Erythroblast (primary cell): ENCODE measurements around the gene DYNC1LI2.

Source experiments
- DNase-seq, 2 experiments: peaks; one replicate each; lab custom pipeline; 2025; lab: John Stamatoyannopoulos, UW
- GATA1 ChIP-seq: IDR thresholded peaks from 2 replicates; pipeline ENCODE4 v1.6.1; 2011; ENCODE audit warnings: low read depth, mild to moderate bottlenecking, control low read depth, low read length, moderate library complexity
- POLR2A ChIP-seq: IDR thresholded peaks from 2 replicates; pipeline ENCODE4 v1.6.1; 2011; ENCODE audit warnings: mild to moderate bottlenecking, low read length

Gene DYNC1LI2

DNA sequence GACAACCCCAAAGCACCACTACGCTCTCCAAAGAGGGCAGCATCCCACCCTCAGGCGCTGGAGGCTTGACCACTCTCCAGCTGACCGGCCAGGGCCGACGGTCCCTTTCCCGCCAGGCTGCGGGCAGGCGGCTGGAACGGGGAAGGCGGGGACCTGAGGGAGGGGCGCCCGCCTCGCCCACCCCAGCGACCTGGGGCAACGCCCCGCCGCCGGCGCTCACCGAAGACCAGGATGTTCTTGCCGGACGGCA lies 431 bp downstream of the DYNC1LI2 start:
- DNase-seq, result peak; percentile 66 to 70

DNA sequence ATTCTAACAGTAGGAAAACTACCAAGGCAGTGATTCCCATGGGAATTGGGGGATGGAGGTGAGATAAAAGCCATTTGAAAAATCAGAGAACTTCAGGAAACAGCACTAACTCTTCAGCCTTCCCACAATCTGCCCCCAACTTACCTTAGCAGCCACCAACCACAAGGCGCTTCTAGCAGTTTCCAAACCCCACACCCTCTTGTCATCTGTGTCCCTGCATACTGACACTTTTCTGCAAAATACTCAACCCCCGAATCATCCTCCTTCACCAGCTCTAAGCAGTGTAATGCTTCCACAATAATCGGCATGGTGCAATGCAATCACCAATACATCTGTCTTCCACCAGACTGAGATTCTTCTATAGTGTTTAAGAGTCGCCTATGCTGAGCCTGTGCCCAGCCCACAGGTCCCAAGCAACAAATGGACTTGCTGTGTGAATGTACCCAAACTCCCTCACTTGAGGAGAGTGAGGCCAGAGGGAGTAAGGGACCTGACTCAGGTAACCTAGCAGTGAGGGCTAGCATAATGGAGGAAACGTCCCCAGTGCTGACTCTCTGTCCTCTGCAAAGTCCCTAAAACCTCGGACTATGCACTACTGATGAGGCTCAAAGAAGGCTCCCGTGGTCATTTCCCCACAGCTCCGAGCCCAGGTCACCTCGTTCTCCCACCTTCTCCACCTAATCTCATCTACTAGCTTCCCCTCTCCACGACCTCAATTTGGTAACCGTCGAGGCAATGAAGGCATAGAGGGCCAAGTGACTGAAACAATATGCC lies 943 bp downstream of the DYNC1LI2 start:
- peak; percentile 37 to 50 for DNase-seq
- TF ChIP-seq POLR2A (no peak), GATA1 (no peak)

More for the DNA sequence above, 431 bp downstream of the DYNC1LI2 start:
- TF ChIP-seq GATA1 (no peak), POLR2A (no peak)

DNA sequence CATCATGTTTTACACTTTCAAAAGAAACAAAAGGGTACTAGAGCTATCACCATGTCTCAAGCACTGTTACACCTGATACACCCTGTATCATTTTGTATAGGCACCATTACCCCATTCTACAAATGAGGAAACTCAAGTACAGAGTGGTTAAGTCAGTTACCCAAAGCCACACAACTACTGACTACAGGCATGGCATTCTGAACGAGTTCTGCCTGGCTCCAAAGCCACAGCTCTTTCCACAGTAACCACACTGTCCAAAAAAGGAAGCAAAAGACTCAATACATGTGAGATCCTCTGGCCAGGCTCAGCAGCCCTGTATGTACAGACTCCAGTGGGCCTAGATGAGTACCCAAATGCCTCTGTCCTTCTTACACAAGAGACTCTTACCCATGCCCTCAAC lies 4.7 kb downstream of the DYNC1LI2 start:
- no peak for TF ChIP-seq GATA1
- no peak for TF ChIP-seq POLR2A
- DNase-seq, result no peak

DNA sequence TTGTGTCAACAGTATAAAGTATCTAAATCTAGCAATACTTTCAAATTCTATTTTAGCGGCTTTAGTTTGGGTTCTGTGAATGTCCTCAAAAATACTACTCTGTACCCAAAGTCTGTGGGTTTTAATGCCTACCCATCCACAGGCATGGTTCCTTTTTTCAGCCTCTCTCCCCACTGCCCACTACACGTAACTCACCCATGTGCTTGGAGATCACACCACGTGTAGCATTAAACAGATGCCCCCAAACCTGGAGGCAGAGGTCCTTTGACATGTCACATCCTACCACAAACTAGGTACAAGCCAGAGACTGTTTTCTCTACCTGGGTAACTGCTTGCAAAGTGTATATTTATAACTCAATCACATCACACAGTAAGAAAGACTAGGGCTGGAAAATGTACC lies 5.4 kb downstream of the DYNC1LI2 start:
- no peak for TF ChIP-seq POLR2A
- no peak for TF ChIP-seq GATA1
- no peak for DNase-seq

DNA sequence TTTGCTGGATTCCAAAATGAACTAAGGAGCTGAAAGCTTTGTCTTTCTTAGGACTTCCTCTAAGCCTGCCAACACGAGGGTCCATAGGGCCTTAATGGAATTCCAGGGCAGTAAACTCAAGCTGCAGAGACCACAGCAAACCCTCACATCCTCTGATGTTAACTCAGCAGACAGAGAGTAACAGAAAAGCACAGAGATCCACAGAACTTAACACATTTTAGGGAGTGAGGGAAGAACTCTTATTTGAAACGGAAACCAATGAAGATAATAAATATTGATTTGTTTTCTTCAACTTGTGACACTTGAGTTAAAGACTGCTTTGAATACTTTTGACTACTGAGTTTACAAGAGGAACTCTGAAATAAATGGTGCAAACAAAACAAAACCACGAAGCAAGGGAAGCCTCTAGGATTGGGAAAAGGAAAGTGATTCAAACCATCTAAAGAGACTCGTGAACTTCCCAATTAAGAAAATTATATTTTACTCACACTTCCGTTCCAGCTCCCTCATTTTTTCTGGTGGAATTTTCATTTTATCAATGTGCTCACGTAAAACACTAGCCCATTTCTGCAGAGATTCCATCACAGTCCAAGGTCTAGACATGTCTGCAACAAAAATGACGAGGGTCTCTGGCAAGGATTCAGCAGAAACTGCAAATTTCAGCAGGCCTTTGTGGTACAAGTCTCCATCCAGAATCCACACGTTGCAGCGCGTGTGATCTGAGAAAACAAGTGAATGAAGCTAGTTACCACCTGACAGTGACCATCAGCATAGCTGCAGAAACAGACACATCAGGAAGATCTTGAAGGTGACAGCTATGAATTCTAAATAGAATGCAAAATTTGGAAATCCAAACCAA lies 9.2 kb downstream of the DYNC1LI2 start:
- TF ChIP-seq POLR2A, result no peak
- peak in 1 of 2 experiments; percentile 63 for DNase-seq

DNA sequence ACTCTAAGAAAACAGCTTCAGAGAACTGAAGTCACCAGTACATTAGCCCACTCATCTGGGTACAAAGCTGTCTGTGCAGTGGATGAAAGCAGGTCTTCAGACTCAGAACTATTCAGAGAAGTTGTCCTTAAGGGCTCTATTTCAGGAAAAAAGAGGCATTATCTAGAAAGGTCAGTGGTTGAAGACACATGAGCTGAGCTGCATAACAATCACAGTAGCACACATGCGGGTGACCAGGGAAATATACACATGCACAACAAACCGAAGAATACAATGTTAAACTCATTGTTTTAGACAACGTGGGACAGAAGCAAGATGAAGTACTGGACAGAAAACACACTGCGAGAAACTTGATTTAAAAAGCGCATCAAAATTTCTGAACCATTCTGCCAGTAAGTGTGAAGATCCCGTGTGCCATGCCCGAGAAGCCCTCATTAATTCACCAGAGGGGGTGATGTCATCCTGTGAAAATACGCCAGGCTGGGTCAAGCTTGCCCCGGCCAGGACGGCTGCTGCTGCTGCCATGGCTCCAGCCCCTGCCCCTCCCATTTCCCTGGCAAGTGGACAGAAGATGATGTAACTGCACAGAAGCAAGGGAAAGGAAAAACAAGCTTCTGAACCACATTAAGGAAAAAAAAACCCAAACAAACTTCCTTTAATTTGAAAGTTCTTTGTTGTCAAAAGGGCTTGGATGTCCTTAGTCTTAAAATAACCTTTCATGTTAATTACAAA lies 10.1 kb downstream of the DYNC1LI2 start:
- TF ChIP-seq GATA1 (no peak), POLR2A (no peak)
- DNase-seq, result peak; percentile 73 to 90

DNA sequence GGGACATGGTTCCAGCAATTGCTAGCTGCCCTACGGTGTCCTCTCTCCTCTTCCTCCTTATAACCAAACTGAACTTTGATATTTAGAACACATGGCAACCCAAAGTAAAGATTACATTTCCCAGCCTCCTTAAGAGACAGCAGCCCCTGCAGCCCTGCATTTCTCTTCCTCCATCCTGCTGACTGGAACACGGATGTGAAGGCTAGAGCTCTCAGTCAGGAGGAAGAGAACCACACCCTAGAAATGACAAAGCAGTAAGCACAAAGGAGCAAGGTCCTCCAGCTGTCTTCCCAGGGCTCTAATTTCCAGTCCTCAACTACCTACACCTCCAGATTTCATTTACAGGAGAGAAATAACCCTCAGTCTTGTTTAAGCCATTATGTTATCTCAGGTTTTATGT lies 10.9 kb downstream of the DYNC1LI2 start:
- no peak for TF ChIP-seq POLR2A
- TF ChIP-seq GATA1, result no peak
- DNase-seq, result peak; percentile 15 to 48

DNA sequence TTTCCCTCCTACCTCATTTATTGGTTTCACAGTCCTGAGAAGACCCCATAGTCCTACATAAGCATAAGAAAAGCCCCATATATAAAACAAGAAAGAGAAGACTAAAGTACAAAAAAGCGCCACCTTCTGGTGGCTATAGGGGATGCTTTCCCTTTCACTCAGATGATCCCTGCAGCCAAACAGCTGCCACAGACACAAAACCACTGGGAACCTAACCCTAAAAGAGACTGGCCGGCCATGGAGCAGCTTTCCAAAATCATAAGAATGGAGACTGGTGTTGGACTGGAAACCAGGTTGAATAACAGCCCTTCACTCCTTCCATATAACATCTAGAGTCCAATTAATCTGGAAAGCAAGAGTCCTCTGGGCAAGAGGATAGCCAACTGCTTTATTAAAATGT lies 11.4 kb downstream of the DYNC1LI2 start:
- TF ChIP-seq GATA1 (no peak), POLR2A (no peak)
- peak; percentile 54 to 67 for DNase-seq

DNA sequence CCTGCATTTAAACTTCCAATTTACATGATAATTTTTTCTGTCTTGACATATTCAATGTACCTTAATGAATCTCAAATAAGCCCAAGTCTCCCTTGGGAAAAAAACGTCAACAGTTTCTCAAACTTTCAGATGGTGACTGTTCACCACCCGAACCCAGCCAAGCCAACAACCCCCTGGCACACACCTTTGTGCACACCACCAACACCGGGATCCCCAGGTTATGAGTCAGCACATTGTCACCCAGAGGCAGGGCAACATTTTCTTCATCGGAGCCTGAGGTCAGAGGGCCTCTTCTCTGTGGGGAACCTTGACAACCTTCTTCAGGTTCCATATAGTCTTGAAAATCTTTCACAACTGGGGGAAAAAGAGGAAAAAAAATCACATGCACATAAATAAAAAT lies 15.5 kb downstream of the DYNC1LI2 start:
- no peak for TF ChIP-seq POLR2A
- TF ChIP-seq GATA1, result no peak
- no peak for DNase-seq

DNA sequence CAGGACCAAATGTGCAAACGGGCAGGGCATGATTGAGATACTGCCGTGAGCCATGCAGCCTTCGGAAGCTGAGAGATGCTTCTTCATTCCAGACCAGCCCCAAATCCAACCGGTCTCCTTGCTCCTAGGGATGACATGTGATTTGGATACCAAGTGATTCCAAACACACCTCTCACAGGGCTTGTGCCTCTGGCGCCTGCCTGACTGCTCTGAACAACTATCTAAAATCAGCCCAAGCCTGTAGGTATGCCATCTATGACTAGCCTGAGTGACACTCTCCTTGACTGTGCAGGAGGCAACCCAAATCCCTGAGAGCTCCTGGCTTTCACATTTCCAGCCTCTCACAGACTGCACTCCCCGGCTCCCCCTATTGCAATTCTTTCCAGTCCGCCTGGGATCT lies 20.3 kb downstream of the DYNC1LI2 start:
- TF ChIP-seq GATA1 (no peak), POLR2A (no peak)
- DNase-seq, result no peak

DNA sequence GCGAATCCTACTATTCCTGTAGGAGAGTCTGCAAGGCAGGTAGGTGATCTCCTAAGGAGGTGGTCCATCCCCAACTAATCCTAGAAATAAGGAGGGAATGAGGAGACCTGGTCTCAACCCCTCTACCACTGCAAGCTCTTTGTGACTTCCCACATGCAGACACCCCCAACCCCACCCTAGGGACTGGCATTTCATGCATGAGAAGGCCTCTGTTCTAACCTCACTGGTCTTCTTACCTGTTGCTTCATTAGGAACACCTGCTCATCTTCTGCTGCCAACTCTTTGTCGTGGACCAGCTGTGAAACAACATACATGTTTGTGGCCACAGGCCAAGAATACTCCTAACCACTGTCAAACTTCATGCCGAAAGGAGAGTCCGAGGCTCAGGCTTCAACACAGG lies 22.6 kb downstream of the DYNC1LI2 start:
- peak in 1 of 2 experiments; percentile 21 for DNase-seq
- no peak for TF ChIP-seq GATA1
- TF ChIP-seq POLR2A, result no peak

DNA sequence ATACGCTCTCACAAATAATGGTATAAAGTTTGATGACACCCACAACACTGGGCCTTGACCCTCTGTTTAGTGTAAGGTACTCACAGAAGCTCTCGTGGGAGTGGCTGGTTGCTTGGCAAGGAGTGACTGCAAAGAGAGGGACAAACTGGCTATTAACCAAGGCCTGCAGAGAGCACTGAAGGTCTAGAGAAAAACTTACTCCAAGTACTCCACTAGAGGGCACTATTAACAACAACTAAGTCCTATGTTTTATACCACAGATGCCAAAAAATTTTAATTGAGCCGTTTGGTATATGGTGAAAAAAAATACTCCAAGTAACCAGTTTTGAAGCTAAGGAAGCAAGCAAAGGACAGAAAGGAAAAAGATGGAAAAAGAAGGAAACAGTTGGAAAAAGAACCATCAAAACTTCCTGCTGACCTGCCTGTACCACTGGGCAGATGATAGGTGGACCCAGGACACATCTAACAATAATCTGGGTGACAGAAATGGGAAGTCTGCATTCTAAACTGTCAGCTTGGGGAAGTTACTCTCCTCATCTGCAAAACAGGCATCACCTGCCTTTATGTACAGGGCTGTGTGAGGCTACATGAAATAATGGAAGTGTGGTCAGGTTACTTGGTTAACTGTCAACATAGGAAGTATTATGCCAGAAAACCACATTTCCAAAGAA lies 23.2 kb downstream of the DYNC1LI2 start:
- no peak for TF ChIP-seq GATA1
- DNase-seq, result peak; percentile 69 to 74

DNA sequence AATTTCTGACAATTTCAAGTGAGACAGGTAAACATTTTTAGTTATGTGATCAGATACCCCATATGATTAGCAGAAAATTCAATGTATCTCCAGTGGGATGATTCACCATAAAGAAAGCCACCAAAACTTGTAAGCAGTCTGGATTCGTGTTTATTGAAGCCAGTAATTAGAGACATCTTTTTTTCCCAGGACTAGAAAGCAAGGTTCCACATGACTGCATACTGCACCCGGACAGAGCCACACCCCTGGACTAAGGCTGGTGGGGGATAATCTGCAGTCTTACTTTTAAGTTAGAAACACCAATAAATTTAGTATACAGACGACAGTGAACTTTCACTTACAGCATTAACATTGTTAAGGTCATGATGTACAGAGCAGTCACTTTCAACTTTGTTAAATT lies 30.6 kb downstream of the DYNC1LI2 start:
- DNase-seq, result no peak
- no peak for TF ChIP-seq POLR2A
- TF ChIP-seq GATA1, result no peak

DNA sequence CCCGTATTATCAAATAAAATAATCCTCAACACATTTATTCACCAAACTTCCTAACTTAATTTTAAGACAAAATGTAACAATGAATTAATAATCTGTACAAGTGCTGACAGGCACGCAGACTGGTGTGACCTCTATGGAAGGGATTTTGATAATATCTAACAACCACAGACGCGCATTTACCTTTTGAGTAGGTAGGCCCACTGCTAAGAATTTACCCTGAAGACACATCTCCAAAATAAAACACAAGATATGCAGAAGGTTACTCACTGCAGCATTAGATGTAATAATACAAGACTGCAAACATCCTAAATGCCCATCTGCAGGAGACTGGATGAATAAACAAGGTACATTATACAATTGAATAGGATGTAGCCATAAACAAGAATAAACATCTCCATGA lies 32.2 kb downstream of the DYNC1LI2 start:
- TF ChIP-seq POLR2A (no peak), GATA1 (no peak)
- DNase-seq, result no peak
